HEK293 (cell line): Measurements from ENCODE around the gene PKDCC.

Experiments
- CTCF ChIP-seq: fragments of 450-650 bp; formaldehyde crosslinking; IDR thresholded peaks from 2 replicates; pipeline ENCODE4 v1.5.1; 2016; ENCODE audit warnings: missing biosample characterization, missing genetic modification characterization
- PATZ1 ChIP-seq: fragments of 450-650 bp; formaldehyde crosslinking; IDR thresholded peaks from 2 replicates; pipeline ENCODE4 v1.5.1; 2016; ENCODE audit warnings: missing biosample characterization, missing genetic modification characterization
- ZNF239 ChIP-seq: fragments of 450-650 bp; formaldehyde crosslinking; IDR thresholded peaks from 2 replicates; pipeline ENCODE4 v1.5.1; 2016; ENCODE audit warnings: missing biosample characterization, missing genetic modification characterization
- ZNF292 ChIP-seq: fragments of 450-650 bp; formaldehyde crosslinking; IDR thresholded peaks from 2 replicates; pipeline ENCODE4 v1.5.1; 2016; ENCODE audit warnings: low read depth, missing biosample characterization, missing genetic modification characterization, borderline replicate concordance
- TF ChIP-seq, protein P1 (sequence below): fragments of 450-650 bp; formaldehyde crosslinking; IDR thresholded peaks from 2 replicates; pipeline ENCODE4 v1.5.1; 2016; ENCODE audit warnings: missing biosample characterization, missing genetic modification characterization, low read depth
- TF ChIP-seq, protein P2 (sequence below): fragments of 450-650 bp; formaldehyde crosslinking; IDR thresholded peaks from 2 replicates; pipeline ENCODE4 v1.5.1; 2016; ENCODE audit warnings: missing biosample characterization, missing genetic modification characterization

DNA sequence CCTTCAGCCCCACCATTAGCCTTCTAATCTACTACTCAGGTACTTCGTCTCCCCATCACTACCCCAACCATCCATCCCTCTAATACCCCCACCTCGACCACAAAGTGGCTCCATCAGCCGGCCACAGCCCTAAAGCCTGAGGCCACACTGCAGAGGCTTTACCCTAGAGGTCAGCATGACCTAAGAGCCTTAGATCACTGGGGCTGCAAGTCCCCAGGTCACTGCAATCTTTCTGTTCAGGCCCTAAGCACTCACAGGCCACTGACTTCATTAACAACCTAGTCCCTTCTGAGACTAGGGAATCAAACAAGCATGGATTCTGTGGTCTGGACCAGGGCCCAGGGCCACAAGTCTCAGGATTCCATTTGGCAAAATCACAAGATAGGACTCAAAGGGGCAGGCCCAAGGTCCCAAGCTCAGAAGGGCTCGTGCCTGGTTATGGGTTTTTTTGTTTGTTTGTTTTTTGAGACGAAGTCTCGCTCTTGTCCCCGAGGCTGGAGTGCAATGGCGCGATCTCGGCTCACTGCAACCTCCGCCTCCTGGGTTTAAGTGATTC is 37.0 kb upstream of the PKDCC start:
- no peak for TF ChIP-seq CTCF (tag by site-specific recombination)
- TF ChIP-seq, protein P1, sequence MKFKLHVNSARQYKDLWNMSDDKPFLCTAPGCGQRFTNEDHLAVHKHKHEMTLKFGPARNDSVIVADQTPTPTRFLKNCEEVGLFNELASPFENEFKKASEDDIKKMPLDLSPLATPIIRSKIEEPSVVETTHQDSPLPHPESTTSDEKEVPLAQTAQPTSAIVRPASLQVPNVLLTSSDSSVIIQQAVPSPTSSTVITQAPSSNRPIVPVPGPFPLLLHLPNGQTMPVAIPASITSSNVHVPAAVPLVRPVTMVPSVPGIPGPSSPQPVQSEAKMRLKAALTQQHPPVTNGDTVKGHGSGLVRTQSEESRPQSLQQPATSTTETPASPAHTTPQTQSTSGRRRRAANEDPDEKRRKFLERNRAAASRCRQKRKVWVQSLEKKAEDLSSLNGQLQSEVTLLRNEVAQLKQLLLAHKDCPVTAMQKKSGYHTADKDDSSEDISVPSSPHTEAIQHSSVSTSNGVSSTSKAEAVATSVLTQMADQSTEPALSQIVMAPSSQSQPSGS (tag by site-specific recombination) = no peak
- TF ChIP-seq PATZ1 (tag by site-specific recombination) = no peak
- TF ChIP-seq, protein P2, sequence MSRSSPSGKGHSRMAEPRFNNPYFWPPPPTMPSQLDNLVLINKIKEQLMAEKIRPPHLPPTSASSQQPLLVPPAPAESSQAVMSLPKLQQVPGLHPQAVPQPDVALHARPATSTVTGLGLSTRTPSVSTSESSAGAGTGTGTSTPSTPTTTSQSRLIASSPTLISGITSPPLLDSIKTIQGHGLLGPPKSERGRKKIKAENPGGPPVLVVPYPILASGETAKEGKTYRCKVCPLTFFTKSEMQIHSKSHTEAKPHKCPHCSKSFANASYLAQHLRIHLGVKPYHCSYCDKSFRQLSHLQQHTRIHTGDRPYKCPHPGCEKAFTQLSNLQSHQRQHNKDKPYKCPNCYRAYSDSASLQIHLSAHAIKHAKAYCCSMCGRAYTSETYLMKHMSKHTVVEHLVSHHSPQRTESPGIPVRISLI (tag by site-specific recombination) = no peak
- no peak for TF ChIP-seq ZNF292 (tag by site-specific recombination)
- no peak for TF ChIP-seq ZNF239 (tag by site-specific recombination)
